GM21529 (cell line): ENCODE data around the gene FMN1.

Source experiments
- ATAC-seq: cut with Tn5 transposase; IDR thresholded peaks from one replicate; pipeline ENCODE4 v1.9.1; 2021; ENCODE audit not compliant: unreplicated experiment

Gene FMN1

DNA sequence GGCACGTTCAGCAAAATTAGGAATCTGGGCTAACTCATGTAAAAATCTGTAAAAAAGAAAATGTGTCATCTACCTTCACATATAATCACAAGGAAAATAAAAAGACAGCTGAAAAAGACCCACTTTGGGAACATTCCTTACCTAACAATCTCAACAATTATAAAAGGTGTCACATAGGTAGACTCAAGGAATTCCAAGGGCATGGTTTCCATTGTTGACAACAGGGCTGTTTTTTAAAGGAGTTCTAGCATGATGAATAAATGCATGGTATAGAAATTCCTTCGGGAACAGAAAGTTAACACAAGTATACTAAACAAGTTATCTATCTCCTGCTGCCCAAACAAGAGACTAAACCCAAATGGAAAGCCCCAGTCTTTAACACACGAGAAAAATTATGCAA is 292.5 kb downstream of the FMN1 start:
- ATAC-seq = no peak

DNA sequence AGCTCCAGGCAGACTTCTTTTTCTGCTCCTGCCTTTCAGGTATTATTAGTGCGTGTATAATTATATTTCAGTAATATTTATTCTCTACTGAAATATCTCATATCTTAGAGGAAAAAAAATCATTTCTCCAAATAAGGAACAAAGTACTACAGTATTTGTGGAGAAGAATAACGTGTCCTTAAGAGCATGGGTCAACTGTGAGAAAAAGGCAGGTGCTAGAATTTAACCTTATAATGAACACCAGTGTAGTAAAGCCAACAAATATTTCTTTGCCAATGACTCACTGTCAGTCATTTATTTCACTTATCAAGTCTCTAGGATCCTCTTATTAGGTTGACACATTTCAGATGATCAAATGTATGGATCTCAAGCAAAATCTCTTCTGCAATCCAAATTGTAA is 293.3 kb downstream of the FMN1 start:
- ATAC-seq = no peak

DNA sequence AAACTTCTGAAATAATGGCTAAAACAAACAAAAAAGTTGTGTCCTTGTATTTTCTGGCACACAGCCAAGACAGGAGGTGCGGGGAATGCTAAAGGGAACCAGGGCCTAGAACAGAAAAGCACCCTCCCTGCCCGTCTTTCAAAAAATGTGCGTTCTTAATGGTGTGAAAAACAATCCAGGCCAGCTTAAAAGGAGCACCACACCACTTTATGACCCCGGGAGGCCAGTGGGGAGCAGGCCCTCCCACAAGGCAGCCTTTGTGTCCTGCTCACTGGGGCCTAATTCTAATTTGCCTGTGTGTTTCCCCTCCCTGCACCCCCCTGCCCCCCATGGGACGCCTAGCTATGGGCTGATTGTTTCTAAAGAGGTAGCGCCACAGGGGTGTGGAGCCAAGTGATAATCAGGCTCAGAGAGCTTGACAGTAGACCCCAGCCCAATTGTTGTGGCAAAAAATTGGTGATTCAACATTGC is 295.4 kb downstream of the FMN1 start:
- no peak for ATAC-seq

DNA sequence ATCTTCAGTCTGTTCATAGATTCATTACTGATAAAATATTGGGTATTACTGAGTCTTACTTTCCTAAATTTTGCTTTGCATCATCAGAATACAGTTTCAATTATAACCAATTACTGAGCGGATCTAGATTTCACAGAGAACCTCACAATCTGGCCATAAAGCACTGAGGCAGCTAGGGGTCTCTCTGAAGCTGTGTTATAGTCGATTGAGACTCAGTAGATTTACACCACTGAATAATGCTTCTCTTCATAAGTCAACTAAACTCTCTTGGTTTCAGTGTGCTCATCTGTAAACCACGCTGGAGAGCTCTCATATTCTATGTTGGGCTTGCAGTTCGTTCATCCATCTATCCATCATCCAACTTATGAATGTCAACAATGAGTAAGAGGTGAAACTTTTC is 296.1 kb downstream of the FMN1 start:
- ATAC-seq = no peak

DNA sequence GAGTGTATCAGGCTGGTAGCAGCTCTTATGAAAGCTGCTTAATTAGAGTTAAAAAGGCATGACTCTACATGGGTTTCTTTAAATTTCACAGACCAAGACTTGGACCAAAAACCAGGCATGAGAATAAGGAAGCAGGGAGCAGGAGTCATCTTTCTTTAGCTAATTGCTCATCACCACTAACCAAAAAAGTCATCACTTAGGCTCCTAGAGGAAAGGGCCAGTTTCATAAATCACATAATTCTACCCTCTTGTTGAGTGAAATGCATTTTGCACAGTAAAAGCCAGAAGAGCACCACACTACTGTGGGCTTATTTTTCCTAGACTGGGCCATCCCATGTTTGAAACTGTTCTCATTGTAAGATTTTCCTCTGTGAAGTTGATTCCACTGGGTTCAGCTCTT is 301.1 kb downstream of the FMN1 start:
- no peak for ATAC-seq

DNA sequence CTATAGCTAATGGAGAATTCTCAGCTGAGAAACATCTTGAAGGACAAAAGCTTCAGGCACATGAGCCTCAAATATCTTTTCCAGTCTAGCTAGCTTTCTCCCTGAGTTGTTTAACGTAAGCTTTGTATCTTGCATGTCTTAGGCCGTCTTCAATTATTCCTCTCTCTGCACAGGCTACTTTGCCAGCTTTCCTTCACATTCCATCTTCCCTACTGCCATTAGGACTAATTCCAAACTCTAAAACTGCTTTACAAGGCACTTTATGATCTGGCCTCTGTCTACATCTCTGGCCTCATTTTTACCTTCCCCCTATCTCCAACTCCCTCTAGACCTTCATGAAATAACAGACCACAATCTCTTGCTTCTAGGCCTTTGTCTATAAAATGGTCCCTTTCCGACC is 305.3 kb downstream of the FMN1 start:
- no peak for ATAC-seq

DNA sequence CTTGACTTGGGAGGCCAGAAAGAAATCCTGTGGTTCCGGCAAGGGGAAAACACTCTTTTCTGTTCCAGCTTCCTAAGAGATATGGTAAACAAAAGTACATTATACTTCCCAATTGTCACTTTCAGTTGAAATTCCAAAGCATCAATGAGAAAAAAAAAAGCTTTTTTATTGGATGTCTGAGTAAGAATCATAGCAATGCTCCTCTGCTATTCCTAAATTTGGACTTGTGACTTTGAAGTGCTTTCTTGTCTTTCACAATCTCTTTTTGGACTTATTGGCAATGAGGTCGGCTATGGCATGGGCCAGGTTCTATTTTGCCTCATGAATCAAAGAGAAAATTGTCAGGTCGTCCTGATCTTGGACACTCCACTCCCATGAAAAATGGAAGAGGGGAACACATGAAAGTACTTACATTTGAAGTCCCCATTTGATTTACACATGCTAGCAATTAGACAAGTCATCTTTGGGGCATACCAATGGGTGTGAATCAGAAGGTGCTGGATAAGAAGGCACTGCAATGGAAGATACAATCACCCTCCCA is 306.2 kb downstream of the FMN1 start:
- no peak for ATAC-seq

DNA sequence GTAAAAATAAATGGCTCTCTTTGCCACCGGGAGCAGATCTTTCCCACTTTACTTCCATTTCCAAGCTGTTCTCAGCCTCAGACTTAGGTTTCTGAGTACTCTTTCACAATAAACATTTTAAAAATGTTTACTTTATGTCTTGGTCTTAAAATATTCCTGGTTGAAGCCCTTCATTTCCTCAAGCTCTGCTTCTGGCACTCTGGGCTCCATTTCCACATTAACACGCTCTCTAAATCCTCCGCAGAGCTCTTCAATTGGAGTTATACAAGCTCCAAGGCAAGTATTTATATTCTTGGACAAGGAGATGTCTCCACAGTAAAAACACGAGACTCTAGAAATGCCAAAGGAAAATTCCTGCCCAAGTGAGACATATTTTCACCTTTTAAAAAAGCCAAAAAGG is 307.4 kb downstream of the FMN1 start:
- no peak for ATAC-seq

DNA sequence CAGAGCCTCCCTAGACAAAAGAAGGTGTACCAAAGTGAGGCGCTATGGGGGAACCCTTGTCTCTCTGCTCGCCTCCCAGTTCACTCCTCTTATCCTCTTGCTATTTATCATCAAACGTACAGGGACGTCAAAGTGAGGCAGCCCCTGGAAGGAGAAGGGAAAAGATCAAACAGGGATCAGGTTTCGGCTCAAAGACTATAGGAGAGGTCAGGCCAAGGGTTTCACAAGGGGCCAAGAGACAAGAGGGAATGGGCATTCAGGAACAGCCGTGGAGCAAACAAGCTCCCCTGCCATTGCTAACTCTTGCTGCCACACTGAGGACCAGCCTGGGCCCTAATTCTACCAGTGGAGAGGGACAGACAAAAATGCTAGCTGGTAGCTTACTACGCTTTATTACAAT is 308.1 kb downstream of the FMN1 start:
- no peak for ATAC-seq

DNA sequence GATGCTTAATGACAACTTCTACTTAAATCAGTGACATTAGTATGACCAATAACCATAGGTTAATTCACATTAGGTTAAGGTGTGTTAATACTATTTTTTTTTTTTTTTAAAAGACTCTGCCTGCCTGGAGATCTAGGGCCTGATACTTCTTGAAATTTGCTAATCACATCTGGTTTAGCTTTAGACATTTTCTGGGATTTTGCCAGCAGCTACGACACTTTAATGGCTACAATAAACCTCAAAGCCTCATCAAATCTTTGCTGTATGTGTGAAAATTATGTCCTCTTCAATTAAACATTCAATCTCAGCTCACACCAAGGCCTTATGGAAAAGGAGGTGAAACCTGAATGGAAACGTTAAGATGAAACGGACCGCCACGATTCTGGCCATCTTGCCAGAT is 308.8 kb downstream of the FMN1 start:
- no peak for ATAC-seq

DNA sequence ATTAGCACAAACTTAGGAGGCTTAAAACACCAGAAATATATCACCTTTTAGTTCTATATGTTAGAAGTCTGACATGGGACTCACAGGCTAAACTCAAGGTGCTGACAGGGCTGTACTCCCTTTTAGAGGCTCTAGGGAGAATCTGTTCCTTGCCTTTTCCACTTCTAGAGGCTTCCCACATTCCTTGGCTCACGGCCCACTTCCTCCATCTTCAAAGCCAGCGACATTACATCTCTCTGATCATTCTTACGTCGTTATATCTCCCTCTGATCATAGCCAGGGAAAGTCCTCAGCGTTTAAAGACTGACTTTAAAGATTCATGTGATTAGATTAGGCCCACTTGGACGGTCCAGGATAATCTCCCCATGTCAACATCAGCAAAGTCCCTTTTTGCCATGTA is 310.4 kb downstream of the FMN1 start:
- no peak for ATAC-seq

DNA sequence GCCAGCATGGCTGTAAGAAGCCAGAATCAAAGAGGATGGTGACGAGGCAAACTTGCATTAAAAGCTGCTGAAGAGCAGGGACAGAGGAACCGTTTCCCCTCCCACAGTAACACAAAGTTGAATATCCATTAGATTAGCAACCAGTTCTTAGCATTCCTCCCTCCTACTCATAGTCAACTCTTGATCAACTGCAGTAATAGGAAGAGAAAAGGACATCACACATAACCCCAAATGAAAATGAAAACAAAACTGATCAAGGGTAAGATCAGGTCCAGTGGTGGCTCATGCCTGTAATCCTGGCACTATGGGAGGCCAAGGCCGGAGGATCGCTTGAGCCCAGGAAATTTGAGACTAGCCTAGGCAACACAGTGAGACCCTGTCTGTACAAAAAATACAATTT is 311.6 kb downstream of the FMN1 start:
- ATAC-seq = no peak

DNA sequence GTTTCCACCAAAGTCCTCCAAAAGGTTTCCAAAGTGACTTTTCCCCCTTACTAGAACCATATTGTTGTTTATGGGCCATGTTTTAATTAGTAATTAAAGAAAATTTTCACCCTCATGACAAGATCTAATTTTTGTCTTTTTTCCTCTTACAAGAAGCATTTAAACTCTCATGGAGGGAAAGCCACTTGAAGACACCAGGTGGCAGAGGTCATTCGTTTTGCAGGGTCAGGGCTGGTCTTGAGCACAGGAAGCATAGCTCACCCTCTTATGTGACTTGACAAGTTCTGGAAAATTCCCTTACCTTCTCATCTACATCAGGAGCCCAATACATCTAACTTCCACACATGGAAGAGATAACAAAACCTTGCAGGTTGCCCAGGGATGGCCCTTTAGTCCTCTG is 313.0 kb downstream of the FMN1 start:
- ATAC-seq = no peak

DNA sequence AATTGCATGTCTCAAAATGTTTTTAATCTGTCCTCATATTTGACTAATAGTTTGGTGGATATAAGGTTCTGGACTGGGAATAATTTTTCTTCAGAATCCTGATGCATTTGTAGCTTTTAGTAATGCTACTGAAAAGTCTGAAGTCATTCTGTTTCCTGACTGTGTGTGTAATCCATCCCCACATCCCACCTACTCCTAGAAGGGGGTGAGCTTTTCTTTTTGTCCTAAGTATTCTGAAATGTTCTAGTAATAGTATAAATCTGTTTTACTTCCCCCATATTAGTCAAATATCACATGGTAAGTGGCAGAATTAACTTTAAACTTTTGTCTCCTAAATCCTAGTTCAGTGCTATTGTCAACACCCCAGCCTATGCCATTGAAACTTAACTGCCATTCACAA is 313.9 kb downstream of the FMN1 start:
- no peak for ATAC-seq

DNA sequence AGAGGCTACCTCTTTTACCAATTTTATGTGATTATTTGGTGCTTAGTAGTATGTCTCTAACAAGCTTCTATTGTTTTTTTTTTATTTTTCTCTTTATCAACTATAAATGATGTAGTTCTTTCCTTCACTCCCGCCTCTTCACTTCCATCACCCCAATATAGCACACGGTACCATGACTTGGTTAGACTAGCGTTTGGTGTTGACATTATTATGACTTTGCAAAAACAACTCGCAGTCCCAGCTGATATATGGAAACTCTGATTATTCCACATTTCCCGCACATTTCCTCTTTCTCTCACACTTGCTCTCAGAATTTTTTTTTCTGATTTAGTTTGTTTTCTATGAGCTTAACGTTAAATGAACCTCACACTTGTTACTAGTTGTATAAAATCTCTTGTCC is 314.5 kb downstream of the FMN1 start:
- ATAC-seq = no peak

DNA sequence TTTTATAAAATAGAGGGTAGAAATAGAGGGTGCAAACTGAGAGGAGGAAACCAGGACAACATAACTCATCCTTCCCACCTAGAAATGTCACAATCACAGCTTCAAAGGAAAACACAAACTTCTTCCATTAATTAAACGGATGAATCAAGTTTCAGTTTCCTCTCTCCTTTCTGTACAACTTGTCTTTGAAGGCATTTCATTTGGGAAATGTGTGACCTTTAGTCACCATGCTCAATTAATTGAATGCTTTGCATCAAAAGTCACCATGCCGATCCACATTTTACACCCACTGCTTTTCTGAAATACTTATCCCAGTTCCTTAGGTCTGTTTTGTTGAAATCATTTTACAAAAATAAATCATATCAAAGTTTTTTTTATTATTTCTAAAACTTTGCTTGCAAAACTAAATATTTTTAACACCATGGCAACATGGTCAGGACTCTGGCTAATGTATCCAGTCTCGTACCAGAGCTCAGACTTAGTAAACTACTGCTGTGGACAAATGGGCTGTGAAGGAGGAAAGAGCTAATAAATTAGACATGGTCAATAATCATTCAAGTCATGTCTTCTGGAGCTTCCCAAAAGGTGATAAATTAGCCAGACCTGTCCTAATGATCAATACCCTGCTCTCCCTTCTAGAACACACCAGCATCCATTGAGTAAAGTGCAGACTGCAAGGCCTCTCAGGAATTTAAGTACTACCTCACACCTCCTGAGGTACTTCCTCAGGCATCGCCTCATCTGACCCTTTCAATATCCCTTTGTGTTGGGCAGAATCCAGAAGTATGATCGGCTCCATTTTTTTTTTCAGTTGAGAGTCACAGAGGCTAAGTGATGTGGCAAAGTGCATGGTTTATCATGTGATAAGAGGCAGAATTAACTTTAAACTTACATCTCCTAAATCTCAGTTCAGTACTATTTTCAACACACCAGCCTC is 315.4 kb downstream of the FMN1 start:
- ATAC-seq = no peak

DNA sequence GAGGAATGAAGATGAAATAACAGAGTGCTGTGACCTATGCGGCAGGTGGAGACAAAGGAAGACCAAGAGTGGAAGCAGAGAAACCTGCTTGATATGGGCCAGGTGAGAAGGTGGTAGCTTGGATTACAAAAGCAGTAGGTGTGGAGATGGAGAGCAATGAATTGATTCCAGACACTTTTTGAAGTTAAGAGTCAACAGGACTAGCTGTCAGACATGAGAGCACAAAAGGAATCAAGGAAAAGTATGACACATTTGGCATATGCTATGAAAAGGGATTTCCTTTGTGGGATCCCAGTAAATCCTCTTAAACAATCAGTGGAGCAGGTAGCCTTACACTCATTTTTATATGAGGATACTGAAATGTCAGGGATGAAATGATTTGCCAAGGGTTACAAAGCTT is 316.2 kb downstream of the FMN1 start:
- no peak for ATAC-seq

DNA sequence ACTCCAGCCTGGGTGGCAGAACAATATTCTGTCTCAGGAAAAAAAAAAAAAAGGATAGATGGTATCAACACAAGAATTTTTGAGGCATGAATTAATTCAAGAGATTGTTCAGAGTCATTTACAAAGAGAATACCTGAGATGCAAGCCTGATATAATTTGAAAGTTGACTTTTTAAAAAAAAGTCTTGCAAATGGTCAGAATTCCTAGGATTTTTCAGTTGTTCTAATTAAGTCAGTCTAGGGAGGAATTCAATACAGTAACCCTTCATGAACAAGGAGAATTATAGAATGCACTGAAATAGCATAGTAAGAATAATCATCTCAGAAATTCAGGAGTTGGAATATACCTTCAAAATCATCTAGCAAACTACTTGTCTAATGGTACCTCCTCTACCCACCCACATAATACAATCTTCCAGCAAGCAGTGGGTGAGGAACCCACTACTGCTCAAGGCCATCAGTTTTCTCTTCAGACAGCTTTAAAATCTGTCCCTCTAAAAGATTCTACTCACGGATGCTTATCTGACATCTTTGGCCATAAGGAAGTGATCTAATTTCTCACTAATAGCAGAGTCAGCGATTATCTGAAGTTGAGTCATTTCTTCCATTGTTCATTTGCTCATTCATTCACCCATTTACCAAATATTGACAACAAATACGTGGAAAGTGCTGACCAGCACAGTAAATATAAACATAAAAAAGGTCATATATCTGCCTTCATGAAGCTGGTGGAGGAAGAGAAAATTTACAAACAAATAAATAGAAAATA is 317.1 kb downstream of the FMN1 start:
- ATAC-seq = no peak

DNA sequence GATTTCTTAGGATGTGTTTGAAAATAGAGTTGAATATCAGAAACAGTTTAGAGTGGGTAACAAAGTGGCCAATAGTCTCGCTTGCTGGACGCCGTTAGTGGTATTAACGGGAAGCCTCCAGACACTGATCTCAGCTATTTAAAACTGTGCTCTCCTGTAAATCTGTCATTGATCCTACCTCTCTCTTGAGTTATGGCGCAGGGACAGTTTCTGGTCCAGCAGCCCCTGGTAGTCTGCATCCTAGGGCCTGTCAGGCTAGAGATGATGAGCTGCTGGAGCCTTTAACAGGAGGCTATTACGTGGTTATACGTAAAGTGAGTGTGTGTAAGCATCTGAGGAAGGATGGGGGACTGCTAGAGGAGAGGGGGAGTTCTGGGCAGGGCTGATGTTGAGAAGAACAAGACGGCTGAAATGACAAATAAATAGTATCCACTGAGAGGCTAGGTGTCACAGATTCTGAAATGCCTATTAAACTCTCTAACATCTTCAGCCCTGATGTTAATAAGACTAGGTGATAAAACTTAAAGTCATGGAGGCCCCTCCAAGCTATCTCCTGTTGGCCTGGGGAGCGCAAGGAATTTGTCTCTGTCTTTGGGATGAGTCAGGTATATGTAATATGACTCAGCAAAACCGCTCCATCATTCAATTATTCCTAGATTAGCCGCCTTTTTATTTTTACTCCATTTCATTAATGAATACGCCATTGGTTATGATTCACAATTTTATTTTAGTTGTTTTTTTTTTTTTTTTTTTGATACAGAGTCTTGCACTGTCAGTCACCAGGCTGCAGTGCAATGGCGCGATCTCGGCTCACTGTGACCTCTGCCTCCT is 321.0 kb downstream of the FMN1 start:
- no peak for ATAC-seq

DNA sequence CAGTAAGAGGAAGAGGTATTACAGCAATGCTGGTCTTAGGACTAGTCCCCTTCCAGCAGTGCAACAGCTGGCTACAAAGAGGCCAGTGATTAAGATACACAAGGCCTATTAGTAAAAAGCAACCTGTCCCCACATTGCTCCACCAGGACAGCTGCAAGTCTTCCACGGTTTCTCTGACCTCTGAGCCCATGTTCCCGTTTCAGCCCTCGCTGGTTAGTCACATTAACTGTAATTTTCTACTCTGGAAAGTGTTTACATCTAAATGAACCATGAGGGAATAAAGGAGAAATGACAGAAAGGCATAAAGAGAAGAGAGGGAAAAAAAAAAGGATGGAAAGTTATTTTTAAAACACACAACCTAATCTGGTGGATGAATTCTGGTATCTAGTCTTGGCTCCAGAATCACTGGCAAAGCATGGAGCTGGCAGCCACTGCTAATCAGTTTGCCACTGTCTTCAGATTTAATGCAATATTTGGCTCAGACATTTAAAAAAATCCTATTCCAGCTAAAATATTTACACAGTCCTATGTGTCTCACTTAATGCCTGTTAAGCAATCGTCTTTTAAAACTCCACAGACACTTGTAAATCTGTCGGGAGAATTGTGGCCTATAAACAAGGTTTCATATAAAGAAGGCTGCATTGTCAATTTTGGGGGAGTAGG is 321.8 kb downstream of the FMN1 start:
- no peak for ATAC-seq

DNA sequence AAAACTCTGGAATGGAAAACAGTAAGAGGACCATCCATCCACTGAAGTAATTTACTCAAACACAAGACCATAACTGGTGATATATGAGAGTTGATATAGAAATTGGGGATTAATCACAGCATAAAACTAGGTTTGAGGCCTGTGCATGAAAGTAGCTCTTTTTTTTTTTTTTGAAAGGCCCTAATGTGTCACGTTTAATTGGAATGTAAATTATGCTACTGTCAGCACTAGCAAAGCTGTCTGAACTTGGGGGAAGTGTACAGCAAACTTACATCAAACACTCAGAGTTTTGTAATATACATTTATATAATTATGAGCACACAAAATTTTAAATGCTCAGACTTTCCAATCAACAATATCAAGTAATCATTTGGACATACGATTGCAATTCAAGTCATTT is 322.6 kb downstream of the FMN1 start:
- ATAC-seq = no peak
